Measurements from ENCODE around the gene SPRR3.

SPRR3 gene

DNA sequence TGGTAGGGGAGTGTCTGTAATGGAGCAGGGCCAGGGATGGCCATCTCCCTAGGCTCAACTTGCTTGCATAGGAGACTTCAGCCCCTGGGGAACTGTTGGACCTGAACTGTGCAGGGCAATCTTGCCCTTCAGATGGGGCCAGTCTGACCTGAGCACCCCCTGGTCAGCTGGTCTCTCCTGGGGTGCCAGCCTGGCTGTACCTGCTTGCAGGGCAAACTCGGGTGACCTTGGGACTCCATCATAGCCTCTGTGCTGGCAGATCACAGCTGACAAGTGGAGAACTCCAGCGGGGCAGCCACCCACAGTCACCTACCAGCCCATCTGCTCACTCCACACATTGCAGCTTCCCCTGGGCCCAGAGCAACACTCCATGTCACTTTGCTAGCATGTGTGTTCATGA, 47.7 kb downstream of the SPRR3 start:
- CTCF ChIA-PET = no interaction called here

More for the DNA sequence above, 47.7 kb downstream of the SPRR3 start:
- TF ChIP-seq CTCF (conservative IDR thresholded peaks at IDR 0.05; ENCODE audit: low read depth) = no peak
- POLR2A ChIA-PET (ENCODE audit: low non-redundant PET) = no interaction called here
- DNase-seq (ENCODE audit: low spot score) = no peak
- H3K27ac ChIP-seq = peak overlapping the region; percentile 5; the same call in 1 of the 2 replicates

Data from RWPE1 (cell line).